A549 treated with AZD9567 at 1 μM for 4 hours (cell line): ENCODE results near the gene EPHA7. TPM values are rescaled to one million over a fixed set of nuclear protein-coding genes. Genes with fewer than 3 reads are reported as not detected.

Experiments used
- total RNA-seq: library from RNA; stranded (reverse); fragments of 200-300 nt; extraction: Qiagen RNA extraction; gene quantifications from 5 replicates; pipeline ENCODE4 v1.2.3, GENCODE V29; 2022; ENCODE audit not compliant: insufficient read depth

The EPHA7 gene
- total RNA-seq = 0.05 to 0.09 TPM (median 0.06 TPM) in 4 of 5 replicates, not detected in the other

DNA sequence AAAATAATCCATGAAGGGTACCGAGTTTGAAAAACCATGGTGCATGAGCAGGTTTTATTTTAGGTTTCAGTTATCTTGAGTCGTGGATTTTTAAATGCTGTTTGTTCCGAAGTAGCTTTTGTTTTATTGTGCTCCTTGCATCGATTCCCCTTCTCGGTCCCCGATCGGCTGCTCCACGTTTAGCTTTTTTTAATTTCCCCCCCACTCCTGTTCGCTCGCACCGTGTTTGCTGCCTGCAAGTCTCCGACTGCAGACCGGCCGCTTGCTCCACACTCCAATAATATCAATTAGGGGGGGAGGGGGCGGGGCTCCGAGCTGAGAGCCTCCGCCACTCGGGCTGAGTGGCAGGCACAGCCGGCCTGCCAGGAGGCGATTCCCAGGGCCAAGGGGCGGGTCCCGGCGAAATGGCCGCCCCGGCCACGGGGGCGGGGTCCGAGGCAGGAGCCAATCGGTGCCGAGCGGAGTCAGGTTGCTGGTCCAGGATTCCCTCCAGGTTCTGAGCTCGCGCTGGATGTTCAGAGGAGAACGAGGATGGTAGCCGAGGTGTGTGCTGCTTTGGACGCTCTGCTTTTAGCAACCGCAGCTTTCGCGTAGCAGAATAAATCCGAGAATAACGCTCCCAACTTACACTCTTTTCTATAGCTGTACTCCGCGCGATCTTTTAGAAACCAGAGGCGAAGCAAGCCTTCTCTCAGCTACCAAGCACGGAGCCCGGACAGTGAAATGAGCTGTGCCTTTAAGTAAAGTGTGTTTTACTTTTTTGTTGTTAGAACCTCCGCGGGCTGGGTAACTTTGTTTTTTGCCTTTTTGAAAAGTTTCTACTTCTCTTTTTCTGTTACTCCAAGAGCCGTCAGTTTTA is at the start of gene EPHA7:
Gene EPHA7 (minus strand): TSS at position 256 of the 859 bp plus-strand sequence. CDS start 218 bp downstream, at position 38.

